NOMO-1 (cell line): Measurements from ENCODE around the gene NOTCH4.

Experiments
- DNase-seq, 2 experiments: peaks; one replicate each; lab custom pipeline; 2025; ENCODE audit not compliant: unreplicated experiment in 2 of 2; lab: John Stamatoyannopoulos, UW

NOTCH4 gene

DNA sequence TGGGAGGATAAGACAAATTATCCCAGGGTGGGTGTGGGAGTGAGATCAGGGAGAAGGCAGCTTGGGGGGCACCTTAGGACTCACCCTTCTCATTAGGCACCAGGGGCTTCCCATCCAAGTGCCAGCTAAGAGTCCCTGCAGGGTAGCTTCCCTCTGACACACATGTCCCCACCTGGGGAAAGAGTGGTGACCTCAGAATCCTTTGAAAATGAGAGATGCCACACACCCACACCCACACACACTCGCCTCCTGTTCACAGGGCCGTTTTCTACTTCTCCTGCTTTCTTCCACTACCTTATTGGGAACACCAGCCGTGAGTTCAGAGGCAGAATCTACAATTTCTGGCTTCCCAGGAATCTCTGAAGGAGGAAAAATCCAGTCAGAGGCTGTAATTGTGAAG, 40.8 kb downstream of the NOTCH4 start:
- no peak for DNase-seq

DNA sequence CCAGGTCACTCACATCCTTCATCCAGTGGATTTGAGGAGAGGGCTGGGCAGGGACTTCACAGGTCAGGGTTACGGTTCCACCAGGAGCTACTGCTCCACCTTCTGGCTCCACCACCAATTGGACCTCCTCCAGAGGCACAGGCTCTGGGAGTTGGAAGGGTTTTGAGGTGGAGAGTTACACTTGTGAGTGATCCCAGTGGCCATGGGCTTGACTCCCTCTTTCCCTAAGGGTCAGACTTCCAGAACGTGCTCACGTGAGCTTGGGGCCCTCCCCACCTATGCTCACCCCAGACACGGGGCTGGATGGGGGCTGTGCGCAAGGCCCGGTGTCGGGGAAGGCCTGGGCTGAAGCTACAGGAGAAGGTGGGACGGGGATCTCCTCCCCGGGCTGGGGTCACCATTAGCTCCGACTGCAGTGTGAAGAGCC, 41.3 kb downstream of the NOTCH4 start:
- DNase-seq: no peak

- DNase-seq: no peak
Measured at GRCh38 chr6:32181915-32182529, 41.8 kb downstream of the NOTCH4 start.

DNA sequence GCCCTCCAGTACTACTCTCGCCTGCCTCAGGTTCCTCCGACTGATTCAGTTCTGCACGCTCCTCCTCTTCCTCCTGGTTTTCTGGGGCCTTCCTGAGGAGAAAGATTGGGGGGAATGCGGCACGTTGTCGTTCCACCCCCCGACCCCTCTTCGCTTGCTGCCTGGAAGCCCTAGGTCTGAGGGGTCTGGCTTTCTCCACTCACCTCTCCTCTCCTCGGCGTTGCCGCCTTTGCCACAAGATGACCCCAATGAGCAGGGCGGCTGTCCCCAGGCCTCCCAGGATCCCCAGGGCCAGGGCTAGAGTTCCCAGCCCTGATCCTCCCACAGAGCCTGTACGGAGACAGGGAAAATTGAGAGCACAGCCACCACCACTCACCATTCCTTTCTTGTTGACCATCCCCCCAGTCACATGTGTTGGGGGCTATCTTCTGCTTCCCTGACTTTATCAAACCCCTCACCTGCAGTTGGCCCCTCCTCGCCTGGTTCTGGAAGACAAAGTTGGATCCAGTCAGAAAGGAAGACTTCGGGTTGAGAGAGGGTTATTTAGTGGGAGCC, 42.6 kb downstream of the NOTCH4 start:
- DNase-seq: no peak

DNA sequence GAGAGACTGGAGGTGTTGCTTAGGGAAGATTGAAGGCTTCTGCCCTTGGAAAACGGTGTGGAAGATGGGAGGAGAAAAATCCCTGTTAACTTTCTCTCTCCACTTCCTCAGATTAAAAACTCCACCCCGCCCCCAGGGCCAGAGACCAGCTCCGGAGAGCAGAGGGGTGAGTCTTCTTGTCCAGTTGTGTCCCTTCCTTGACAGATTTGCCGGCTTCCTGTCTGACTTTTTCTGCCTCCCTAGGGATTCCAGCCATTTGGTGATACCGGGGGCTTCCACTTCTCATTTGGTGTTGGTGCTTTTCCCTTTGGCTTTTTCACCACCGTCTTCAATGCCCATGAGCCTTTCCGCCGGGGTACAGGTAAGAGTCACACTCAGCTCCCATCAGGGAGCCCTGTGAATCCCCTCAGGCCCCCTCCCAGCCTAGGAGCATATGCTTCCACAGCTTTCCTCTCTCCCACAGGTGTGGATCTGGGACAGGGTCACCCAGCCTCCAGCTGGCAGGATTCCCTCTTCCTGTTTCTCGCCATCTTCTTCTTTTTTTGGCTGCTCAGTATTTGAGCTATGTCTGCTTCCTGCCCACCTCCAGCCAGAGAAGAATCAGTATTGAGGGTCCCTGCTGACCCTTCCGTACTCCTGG, 44.0 kb downstream of the NOTCH4 start:
- no peak for DNase-seq

DNA sequence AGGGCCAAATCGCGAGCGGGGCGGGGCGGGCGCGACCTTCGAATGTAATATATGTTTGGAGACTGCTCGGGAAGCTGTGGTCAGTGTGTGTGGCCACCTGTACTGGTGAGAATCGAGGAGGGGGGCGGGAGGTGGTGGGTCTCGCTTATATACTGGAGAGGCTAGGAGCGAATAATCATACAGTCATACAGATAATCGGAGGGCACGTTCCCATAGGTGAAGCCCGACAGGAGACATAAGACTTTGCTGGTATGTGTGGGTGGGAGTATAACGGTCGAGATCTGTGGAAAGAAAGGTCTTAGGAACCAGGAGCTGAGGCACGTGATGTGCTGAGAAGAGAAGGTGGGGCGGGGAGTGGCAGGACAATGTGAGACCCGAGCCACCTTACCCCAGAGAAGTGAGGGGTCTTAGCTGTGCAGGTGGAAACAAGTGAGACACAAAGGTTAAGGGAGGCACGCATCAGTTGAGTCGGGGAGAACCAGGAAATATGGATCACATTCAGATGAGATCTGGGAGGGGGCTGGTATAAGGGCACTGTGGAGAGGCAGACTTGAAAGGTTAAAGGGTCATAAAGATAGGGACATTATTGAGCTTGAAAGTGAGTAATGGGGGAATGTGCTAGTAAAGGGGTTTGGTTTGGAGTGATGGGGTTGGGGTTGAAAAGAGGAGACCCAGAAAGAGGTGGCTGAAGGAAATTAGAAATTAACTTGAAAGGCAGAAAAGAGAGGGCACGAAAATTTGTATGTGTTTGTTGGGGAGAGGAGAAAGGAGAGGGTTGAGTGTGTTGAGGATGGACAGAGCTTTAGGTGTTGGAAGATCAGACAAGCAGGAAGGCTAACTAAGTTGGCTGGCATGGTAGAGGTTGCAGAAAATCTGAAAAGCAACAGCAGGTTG, 45.1 kb downstream of the NOTCH4 start:
- DNase-seq: no peak

- DNase-seq: peak; percentile 99 to 100
Measured at GRCh38 chr6:32177788-32178546, 45.9 kb downstream of the NOTCH4 start, which contains the start of gene RNF5. Gene RNF5, plus strand, starts transcription at chr6:32178405. Its CDS starts 107 bp downstream, at chr6:32178512.

- peak in 1 of 2 experiments; percentile 63 for DNase-seq
Measured at GRCh38 chr6:32177183-32177787, 46.6 kb downstream of the NOTCH4 start.

DNA sequence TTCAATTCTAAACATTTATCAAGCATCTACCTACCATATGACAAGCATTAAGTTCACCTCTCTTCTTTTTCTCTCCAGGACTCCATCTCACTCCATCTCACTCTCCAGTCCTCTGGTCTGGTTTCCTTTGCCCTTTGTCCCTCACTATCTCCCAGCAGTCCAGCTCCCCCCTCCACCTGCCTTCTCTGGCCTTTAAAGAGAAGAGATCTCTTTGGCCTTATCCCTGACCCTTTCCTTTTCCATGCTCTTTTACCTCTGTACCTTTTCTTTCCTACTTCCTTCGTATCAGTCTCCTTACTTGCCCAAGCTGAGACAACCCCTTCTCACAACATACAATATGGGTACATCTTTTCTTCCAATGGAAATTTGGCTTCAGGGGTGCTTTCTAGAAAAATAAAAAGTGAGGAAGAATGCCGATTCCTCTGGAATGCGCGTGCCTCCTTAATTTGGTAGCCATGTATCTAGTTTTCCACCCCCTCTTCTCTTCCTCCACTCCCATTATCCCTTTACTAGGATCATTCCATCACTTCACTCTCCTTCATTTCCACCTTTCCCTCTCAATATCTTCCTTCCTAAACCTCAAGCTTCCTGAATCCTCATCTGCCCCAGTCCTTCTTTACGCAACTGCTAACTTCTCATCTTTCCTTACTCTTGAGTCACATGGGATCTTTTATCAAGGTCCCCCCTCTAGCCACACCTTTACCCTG, 47.2 kb downstream of the NOTCH4 start:
- no peak for DNase-seq

DNA sequence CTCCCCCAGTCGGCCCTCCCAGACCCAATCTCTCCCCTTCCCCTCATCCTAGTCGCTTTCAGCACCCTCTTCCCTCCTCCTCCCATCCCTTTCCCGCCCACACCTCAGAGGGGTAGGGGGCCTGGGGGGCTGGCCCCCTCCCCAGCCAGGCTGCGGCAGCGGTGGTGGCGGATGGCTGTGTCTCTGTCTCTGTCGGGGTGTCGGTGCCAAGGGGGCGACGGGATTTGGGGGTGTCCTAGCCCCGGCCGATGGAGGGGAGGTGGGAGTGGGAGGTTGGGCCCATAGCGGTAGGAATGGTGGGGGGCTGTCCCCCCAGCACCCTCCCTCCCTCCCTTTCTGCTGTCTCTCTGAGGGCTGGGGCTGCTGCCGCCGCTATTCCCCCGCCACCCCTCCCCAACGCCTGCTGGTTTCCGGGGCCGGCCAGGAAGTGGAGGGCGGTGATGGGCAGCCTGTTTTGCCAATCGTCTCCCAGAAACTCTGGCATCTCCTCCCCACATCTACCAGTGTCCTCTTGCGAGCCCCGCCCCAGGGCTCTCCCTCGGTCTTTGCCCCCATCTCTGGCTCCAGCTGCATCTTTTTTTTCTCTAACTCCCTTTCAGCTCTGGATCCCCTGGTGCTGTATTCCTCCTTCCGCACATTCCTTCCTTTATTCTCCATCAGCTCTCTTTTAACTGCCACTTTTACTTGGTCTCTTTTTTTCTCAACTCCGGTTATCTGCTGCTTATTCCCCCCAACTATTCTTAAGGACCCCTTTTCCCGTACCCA, 48.0 kb downstream of the NOTCH4 start, which contains the start of gene AGPAT1:
Gene AGPAT1 (minus strand): TSS at position 374 of the 765 bp plus-strand sequence. CDS start 4,588 bp downstream, outside the sequence.
- peak; percentile 89 to 96 for DNase-seq

DNA sequence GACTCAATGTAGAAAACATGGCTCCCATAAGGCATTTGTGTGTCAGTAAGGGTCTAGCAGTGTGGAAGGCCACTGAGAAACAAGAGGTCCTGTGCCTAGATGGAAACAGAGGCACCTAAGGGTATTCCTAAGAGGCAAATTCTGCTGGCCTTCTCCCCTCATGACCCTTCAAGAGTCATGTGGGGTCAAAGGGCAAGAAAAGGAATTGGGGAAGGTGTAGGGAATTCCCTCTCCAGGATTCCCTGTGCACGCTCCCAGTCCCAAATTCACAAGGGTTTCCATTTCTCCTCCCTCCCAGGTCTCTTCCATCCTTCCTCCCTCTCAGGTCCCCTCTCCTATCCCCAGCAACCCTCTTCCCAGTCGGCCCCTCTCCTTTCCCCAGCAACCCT, 48.6 kb downstream of the NOTCH4 start:
- no peak for DNase-seq

DNA sequence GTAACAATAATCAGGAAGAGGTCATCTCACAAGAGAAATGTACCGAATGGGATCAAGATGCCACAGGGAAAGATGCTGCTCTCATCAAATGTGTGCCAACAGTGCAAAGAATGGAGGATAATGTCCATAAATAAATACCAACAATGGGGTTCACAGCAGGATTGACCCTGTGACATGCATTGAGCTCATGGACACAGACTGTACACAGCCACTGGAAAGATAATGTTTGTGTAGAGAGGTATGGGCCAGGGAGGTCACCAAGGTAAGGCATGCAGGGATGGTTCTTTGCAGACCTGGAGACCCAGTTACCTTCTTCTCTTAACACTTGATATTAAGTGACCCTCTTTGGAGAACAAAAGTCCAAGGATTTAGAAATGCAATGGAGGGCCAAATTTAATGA, 49.5 kb downstream of the NOTCH4 start:
- DNase-seq: no peak

GRCh38 chr6:32173051-32173727, 50.7 kb downstream of the NOTCH4 start:
- no peak for DNase-seq

GRCh38 chr6:32171234-32171633, 52.6 kb downstream of the NOTCH4 start:
- DNase-seq: no peak

GRCh38 chr6:32170294-32170693, 53.6 kb downstream of the NOTCH4 start:
- DNase-seq: no peak

DNA sequence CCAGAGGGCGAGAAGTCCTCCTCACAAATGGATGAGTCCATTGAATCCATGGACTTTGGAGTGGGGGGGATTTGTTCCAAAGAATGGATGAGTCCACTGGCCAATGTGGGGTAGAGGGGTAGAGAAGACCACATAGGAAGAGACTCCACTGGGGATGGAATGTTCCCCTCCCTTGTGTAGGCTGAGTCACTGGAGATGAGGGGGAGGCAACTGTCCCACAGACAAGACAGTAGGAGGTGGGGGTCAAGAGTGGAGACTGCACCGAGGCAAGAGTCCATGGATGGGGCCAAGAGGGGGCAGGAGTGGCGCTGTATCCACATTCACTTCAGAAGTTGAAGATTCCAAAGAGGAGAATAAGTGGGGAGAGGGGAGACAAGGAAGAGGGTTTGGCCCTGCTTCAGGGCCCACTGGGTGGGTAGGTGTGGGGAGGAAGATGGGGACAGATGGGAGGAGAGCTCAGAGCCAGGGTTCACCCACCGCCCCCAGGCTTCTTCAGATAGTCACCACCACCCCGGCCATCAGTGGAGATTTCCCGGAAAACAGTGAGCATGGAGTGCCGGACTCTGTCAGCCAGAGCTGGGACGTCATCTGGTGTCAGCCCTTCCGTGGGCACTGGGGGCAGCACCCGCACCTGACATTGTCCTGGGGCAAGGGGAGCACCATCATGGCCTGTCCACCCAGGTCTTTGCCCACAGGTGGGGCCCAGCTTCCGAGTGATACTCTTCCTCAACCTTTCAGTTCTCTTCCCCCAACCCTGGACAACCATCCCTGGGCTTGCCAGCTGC, 54.9 kb downstream of the NOTCH4 start:
- DNase-seq: no peak

DNA sequence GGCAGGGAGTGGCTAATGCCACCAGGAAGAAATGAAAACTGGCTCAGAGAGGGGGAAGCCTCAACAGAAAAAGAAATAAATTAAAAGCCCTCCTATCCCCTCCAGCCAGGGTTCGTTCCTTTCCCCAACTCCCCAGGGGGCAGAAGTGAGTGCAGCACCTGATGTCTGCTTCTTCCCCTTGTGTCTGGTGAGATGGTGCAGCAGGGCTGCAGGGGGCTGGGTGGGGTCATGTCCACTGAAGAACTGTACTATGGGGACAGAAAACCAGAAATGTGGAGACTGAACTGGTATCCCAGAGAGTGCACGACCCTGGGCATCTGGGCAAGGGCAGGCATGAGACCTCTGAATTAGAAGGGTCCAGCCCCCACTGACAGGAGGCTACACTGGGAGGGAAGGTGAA, 55.5 kb downstream of the NOTCH4 start:
- no peak for DNase-seq
